Subcutaneous abdominal adipose tissue (tissue), 5 donors: Measurements from ENCODE around the gene NFIB.

ENCODE experiments used
- H3K27ac ChIP-seq: one replicate; pipeline ENCODE4 v1.7.0; 2013; ENCODE audit warnings: low read depth, mild to moderate bottlenecking, inconsistent platforms, low read length, moderate library complexity
- H3K27me3 ChIP-seq, 5 donors: one replicate each; pipeline ENCODE4 v1.7.0; 2013; ENCODE audit warnings: low read length in 5 of 5, inconsistent platforms in 1 of 5; ENCODE audit not compliant: control insufficient read depth in 5 of 5, insufficient read depth in 4 of 5
- H3K36me3 ChIP-seq, 5 donors: one replicate each; pipeline ENCODE4 v1.7.0; 2013; ENCODE audit warnings: low read length in 5 of 5; ENCODE audit not compliant: control insufficient read depth in 5 of 5, insufficient read depth in 5 of 5
- H3K4me1 ChIP-seq, 5 donors: one replicate each; pipeline ENCODE4 v1.7.0; 2013; ENCODE audit warnings: low read length in 5 of 5, mild to moderate bottlenecking in 3 of 5, moderate library complexity in 1 of 5; ENCODE audit not compliant: control insufficient read depth in 5 of 5, insufficient read depth in 5 of 5
- H3K4me3 ChIP-seq, 5 donors: one replicate each; pipeline ENCODE4 v1.7.0; 2013; ENCODE audit warnings: low read length in 5 of 5, low read depth in 1 of 5
- H3K9ac ChIP-seq, 5 donors: one replicate each; pipeline ENCODE4 v1.7.0; 2013; ENCODE audit warnings: low read length in 5 of 5, mild to moderate bottlenecking in 4 of 5, moderate library complexity in 3 of 5
- H3K9me3 ChIP-seq, 5 donors: one replicate each; pipeline ENCODE4 v1.7.0; 2013; ENCODE audit warnings: low read length in 5 of 5; ENCODE audit not compliant: control insufficient read depth in 5 of 5
- donor health status: healthy.
- donor health status: healthy.
- donor health status: healthy.
- donor health status: healthy.
- donor health status: healthy.

NFIB gene

DNA sequence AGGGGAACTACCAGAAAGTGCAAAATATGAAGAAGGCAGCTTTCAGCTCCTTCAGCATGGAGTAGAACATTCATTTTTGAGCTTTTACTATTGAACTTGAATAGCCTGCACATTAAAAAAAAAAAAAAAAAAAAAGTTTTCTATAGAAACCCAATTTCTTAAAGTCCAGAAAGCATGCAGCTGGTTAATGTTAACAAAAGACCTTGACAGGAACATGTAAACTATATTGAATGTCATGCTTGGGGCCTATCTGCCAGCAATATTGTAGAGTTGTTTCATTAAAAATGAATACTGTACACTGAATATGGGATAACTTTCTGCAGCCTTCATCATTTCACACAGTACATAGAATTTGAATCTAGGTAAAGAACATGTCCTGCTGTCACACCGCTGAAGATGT is 230.6 kb downstream of the NFIB start:
- Histone ChIP-seq H3K36me3 (peaks cover 0 to 14% (median 6%) of the 10 kb centered on the region in 5 donors), H3K27ac (no peak overlapping the region), H3K9me3 (no peaks in the 10 kb centered on the region), H3K27me3 (no peaks in the 10 kb centered on the region), H3K4me3 (no peak overlapping the region), H3K4me1 (peaks cover 0 to 6% (median 0%) of the 10 kb centered on the region in 5 donors), H3K9ac (no peak overlapping the region)

DNA sequence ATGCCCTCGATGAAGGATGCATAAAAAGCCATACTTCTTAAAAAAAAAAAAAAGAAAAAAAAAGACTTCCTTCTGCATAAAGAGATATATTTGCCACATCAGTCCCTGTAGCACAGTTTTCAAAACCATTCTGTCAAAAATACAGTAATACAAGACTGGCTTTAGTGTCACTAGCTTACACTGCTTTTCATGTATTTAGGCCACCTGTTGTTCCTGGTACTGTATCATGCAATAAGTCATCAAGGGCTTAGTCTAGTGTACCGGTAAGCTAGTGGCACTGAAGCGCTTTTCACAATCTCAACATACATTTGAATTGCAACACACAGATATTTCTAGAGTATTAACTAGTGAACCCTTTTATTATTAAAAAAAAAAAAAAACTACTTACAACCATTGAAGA is 231.2 kb downstream of the NFIB start:
- peaks cover 0 to 6% (median 0%) of the 10 kb centered on the region in 5 donors for H3K4me1 ChIP-seq
- H3K9ac ChIP-seq: no peak overlapping the region
- peaks cover 0 to 8% (median 6%) of the 10 kb centered on the region in 5 donors for H3K36me3 ChIP-seq
- no peak overlapping the region for H3K27ac ChIP-seq
- no peak overlapping the region for H3K4me3 ChIP-seq
- no peaks in the 10 kb centered on the region for H3K27me3 ChIP-seq
- no peaks in the 10 kb centered on the region for H3K9me3 ChIP-seq

DNA sequence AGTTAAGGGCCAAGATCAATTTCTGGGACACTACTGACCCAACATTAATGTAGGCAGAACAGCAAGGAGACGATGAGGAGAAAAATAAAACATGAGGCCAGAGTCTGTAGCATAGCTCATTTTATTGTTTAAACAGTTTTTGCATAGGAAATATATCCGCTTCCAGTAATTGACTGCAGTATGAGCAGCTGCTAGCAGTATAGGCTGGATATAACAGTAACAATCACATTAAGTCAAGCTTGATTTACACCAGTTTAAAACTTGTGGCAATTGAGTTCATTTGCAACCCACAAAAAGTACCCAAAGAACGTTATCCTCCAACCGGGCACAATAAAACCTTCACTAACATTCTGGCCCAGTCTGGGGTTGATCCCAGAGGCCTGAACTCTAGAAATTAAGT is 232.2 kb downstream of the NFIB start:
- Histone ChIP-seq H3K9ac (no peak overlapping the region), H3K27me3 (no peaks in the 10 kb centered on the region), H3K9me3 (no peaks in the 10 kb centered on the region), H3K4me3 (no peak overlapping the region), H3K36me3 (peaks cover 0 to 5% (median 1%) of the 10 kb centered on the region in 5 donors), H3K4me1 (peaks cover 0 to 6% (median 0%) of the 10 kb centered on the region in 5 donors), H3K27ac (no peak overlapping the region)

DNA sequence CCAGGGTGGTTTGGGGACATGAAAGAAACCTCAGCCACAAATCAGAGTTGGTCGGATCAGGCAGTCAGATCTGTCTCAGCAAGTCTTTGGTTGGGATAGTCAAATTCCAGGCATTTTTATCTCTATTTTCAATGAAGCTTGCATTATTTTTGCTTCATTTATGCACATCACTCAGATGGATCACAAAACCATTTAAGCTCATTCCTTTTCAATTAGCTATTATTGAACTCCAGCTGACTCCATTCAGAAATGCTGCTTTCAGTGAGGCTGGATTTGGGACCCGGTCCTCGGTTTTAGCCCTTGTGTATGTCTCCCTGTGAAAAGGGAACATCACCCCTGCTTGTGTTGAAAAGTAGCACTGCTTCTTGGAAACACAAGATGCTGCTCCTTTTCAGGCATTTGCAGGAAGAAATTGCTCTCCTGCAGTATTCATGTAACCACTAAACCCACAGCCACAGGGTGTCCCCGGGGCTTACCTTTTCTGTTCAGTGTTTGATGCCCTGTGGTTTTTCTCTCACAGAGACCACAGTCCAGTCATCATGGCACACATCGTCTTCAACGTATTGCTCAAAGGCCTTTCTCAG is 232.9 kb downstream of the NFIB start:
- Histone ChIP-seq H3K4me1 (peaks cover 0 to 5% (median 0%) of the 10 kb centered on the region in 5 donors), H3K27ac (no peak overlapping the region), H3K27me3 (no peaks in the 10 kb centered on the region), H3K4me3 (no peak overlapping the region), H3K9me3 (no peaks in the 10 kb centered on the region), H3K36me3 (peaks cover 0 to 5% (median 0%) of the 10 kb centered on the region in 5 donors), H3K9ac (no peak overlapping the region)

DNA sequence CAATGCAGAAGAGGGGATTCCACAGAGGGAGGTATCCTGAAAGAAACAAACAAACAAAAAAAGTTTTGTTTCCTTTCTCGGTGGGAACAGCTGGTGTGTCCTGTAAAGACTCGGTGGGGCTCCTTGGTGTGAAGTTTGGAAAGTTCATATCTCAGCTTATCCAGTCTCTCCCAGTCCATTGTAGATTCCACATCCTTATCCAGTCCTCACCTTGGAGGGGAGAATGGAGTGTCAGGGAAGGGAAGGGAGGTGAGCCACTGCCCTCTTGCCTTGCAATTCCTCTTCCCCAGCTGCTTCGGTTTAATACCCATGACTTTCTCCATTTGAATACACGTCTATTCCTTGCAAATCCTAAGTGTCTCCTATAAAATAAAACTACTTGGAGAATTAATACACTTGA is 234.5 kb downstream of the NFIB start:
- no peak overlapping the region for H3K4me3 ChIP-seq
- no peaks in the 10 kb centered on the region for H3K9me3 ChIP-seq
- H3K36me3 ChIP-seq: peaks cover 0 to 1% (median 0%) of the 10 kb centered on the region in 5 donors
- H3K9ac ChIP-seq: no peak overlapping the region
- no peaks in the 10 kb centered on the region for H3K4me1 ChIP-seq
- no peaks in the 10 kb centered on the region for H3K27me3 ChIP-seq
- H3K27ac ChIP-seq: no peak overlapping the region

DNA sequence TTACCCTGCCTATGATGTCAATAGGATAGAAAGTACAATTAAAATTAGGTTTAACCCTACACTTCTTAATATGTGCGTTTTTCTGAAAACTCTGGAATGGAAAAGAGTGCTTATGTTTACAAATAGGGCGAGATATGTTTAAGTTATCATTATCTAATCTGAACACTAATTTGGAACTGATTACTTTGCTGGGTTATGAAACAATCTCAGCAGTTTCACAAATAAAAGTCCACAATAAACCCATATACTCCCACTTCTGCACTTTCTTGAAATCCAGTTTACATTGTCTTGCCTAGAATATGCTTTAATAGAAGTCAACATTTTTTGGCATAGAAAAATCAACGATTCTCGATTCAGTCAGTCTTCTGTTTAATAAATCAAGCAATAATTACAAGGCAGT is 236.3 kb downstream of the NFIB start:
- no peaks in the 10 kb centered on the region for H3K4me1 ChIP-seq
- H3K27me3 ChIP-seq: no peaks in the 10 kb centered on the region
- no peaks in the 10 kb centered on the region for H3K36me3 ChIP-seq
- H3K9me3 ChIP-seq: no peaks in the 10 kb centered on the region
- H3K9ac ChIP-seq: no peak overlapping the region
- H3K27ac ChIP-seq: no peak overlapping the region
- no peak overlapping the region for H3K4me3 ChIP-seq

DNA sequence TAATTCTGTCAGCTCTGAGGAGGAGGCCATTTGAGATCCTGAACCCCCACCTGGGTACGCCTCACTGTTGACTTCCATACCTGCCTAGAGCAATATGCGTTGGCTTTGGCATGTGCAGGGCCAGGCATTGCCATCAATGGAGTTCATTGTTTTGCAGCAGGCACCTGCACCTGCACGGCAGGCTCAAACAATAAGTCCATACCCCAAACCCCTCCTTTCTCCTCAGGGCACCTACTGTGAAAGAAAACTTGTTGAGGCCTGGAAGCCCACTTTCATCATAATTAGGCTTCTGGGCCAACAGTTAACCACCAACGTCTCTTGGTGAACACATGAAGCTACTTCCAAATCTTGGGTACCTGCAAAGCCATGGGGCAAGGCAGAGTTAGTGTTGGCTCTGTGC is 238.7 kb downstream of the NFIB start:
- Histone ChIP-seq H3K27me3 (no peaks in the 10 kb centered on the region), H3K36me3 (no peaks in the 10 kb centered on the region), H3K4me1 (no peaks in the 10 kb centered on the region), H3K4me3 (no peak overlapping the region), H3K9me3 (no peaks in the 10 kb centered on the region), H3K27ac (no peak overlapping the region), H3K9ac (no peak overlapping the region)

DNA sequence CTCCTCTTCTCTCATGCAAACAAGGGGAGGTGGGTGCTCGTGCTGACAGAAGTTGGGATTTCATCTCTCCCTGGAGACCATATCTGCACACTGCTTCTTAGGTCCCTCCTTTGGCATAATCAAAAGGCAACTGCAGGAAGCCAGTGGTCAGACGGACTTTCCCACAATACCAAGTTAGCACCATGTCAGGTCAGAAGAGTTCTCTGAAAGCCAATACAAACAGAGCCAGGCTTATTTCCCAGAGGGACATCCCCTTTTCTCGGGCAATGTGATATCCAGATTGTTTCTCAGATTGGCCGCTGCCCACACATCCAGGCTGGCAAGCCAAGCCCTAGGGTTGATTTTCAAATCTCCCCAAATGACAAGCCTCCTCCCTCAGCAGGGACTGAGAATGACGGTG is 241.1 kb downstream of the NFIB start:
- no peak overlapping the region for H3K9ac ChIP-seq
- no peaks in the 10 kb centered on the region for H3K4me1 ChIP-seq
- no peaks in the 10 kb centered on the region for H3K27me3 ChIP-seq
- no peaks in the 10 kb centered on the region for H3K36me3 ChIP-seq
- H3K9me3 ChIP-seq: no peaks in the 10 kb centered on the region
- H3K4me3 ChIP-seq: no peak overlapping the region
- no peak overlapping the region for H3K27ac ChIP-seq

DNA sequence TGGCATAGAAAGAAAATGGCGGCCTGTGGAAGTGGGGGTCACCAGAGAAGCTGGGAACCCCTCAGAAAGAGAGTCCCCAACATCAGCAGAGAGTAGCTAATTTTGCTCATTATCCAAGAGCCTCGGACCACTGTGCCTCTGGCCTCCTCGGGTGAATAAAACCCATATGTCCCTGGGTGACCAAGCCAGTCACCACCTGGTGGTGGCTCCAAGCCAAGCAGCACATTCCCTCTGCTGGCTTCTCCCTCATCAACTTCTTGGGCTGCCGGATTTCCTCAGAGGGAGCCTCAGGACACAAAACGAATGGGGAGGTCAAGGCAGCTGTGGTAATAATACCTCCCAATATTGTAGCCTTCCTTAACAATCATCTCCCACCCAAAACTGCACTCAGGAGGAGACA is 242.5 kb downstream of the NFIB start:
- no peak overlapping the region for H3K27ac ChIP-seq
- H3K4me3 ChIP-seq: no peak overlapping the region
- peaks cover 0 to 9% (median 0%) of the 10 kb centered on the region in 5 donors for H3K4me1 ChIP-seq
- no peaks in the 10 kb centered on the region for H3K36me3 ChIP-seq
- H3K9ac ChIP-seq: no peak overlapping the region
- no peaks in the 10 kb centered on the region for H3K27me3 ChIP-seq
- H3K9me3 ChIP-seq: no peaks in the 10 kb centered on the region

DNA sequence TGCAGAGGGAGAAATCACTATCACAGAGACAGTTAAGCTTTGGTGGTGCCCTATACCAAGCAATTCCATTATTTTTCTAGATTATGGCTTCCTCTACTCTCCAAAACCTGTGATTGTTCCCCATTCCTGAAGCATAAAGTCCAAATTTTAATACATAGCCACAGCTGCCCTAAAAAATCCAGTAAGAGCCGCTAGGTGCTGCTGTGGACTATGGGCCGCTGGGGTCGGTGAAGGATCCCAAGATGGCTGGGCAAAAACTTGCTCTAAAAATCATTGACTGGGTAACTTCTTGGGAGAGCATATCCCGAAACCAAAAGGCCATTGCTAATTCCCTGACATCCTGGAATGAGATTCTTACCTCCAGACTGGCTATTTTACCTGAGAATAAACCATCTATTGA is 245.3 kb downstream of the NFIB start:
- Histone ChIP-seq H3K27me3 (no peaks in the 10 kb centered on the region), H3K27ac (no peak overlapping the region), H3K36me3 (no peaks in the 10 kb centered on the region), H3K9ac (no peak overlapping the region), H3K4me3 (no peak overlapping the region), H3K4me1 (peaks cover 0 to 9% (median 0%) of the 10 kb centered on the region in 5 donors), H3K9me3 (no peaks in the 10 kb centered on the region)
